Measurements from ENCODE around the gene ELOVL5. TPM values are rescaled to one million over a fixed set of nuclear protein-coding genes. Genes with fewer than 3 reads are reported as not detected.
"Not testable (repeated sequence)": the region's sequence is repeated elsewhere in the genome, so short reads cannot be mapped to it uniquely, and the experiment has no call there.

Gene ELOVL5
- polyA plus RNA-seq (2013, experiment 1 of 2; ENCODE audit: insufficient read length): 96.3 TPM
- polyA plus RNA-seq (2013, experiment 2 of 2; ENCODE audit: insufficient read length): 96.6 TPM

DNA sequence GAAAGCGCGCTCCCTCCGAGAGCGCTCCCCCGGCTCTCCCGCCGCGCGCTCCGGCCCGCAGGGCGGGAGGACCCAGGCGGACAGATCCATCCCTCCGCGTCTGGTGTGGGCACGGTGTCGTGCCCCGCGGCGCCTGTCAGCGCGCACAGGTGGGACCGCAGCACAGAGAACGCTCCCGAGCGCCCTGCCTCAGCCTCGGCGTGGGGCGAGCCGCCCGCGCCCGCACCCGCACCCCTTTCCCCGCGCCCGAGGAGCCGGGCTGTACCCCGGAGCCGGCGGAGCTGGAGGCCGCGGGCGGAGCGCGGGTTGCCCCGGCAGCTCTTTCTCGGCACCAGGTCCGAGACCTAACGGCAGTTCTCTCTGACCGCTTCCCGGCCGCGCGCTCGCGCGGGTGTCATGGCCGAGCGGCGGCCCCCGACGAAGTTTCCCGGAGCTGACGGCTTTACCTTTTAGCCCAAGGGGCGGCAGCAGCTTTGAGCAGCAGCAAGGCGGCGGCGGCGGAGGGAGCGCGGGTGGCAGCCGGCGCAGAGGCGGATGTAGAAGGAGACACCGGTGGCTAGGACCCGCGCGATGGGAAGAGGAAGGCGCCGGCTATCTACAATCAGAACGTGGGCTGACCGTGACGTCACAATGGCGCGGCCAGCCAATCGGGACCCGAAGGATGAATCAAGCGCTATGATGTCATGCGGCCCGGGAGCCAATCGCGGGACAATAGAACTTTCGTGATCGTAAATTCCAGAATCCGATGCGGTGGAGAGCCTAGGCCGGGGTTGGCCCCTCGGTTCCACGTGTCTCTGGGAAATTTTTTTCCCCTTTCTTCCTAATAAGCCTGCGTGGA is at the start of gene ELOVL5:
TSS of gene ELOVL5 (minus strand) at position 580 of the 838 bp plus-strand sequence. CDS start 53,251 bp downstream, outside the sequence.
- peak; percentile 99 for DNase-seq

DNA sequence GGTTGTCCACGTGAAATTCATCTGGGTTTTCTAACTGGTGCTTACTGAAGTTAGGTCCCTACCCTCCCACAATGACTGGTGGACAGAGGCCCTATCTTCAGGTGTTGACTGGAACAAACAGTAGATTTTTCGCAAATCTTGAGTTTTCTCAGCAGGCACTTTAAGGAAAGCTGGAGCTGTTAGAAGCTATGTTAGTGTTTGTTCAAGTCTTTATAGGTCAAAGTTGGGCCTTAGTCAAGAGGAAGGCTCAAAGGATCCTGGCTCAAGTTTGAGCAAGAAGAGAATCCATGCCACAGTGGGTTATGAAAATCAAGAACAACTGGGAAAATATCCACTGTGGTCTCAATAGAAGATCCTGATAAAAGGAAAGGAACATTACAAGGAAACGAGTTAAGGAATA is 48.5 kb upstream of the ELOVL5 start:
- no peak for DNase-seq

DNA sequence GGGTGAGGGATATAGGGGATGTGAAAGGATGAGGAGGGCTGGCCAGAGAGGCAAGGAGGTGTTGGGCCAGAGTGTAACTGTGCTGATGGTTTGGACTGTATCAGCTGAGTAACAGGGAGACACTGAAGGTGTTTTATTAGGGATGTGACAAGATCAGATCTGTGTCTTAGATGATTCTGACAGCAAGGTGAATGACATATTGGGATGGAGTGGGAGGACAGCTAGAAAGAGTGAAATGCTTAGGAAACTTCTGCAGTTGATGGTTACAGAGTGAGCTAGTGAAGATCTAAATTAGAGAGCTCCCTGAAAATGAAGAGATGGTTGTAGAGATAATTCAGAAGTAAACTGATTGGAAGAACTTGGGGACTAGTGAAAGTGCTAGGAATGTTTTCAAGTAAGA is 47.2 kb upstream of the ELOVL5 start:
- DNase-seq: no peak

DNA sequence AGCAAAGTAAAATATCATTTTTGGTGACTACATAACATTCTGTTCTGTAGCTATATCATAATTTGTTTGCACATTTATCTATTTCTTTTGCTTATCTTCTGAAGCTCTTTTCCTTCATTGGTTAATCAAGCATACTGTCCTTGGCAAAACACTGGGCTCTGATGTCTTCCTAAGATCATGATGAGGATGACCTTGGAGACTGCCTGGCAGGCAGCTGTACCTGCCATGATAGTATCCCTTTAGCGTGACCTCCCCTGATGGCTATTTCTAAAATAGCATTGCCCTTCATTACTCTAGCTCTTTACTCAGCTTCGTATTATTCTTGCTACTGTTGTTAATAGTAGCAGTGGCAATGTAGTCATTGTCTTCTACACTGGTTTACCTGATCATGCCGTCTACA is 46.0 kb upstream of the ELOVL5 start:
- no peak for DNase-seq

GRCh38 chr6:53391170-53391569 is 42.4 kb upstream of the ELOVL5 start:
- no peak for DNase-seq

DNA sequence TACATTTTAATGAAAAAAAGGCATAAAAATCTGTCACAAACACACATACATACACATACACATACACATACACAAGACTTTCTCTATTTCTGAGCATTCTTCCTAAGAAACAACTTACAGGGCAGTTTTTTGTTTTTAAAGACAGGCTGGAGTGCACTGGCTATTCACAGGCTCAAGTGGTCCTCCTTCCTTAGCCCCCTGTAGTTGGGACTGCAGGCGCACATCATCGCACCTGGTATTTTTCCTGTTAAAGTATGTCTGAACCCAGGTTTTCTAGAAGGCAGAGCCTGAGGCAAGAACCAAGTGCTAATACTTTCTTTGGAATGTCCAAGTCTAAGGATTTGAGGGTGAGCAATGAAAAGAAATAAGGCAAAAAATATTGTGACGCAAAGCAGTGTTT is 41.3 kb upstream of the ELOVL5 start:
- no peak for DNase-seq

GRCh38 chr6:53388615-53389014 is 39.9 kb upstream of the ELOVL5 start:
- DNase-seq: not testable (repeated sequence)

DNA sequence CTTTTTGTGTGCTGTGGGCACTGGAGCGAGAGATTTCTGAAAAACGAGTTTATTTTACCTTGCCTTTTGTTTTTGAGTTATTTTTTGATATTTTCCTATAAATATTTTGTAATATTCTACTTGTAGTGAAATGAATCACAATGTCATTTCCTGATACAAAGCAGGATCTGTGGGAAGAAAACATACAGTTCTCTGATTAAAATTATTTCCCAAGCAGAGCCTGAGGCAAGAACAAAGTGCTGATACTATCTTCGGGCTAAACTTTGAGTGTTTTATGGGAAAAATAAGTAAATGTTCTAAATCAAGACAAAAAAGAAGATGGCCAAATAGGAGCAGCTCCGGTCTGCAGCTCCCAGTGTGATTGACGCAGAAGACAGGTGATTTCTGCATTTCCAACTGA is 33.7 kb upstream of the ELOVL5 start:
- DNase-seq: no peak

DNA sequence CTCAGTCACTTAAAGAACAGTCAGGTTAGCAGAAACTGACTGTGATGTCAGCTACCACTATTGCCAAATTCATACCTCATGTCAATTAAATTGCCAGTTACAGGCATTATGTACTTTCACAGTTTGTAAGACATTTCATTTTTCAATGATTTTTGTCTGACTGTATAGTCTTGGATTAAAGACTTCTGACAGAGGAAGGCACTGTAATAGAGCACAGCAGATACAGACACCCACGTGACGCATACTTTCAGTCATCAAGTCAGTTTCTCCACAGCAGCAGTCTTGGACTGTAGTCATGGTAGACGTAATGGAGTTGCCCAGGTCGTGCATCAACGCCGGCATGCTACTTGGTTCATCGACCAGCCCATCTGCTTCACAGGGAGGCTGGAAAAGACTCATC is 29.5 kb upstream of the ELOVL5 start:
- no peak for DNase-seq

DNA sequence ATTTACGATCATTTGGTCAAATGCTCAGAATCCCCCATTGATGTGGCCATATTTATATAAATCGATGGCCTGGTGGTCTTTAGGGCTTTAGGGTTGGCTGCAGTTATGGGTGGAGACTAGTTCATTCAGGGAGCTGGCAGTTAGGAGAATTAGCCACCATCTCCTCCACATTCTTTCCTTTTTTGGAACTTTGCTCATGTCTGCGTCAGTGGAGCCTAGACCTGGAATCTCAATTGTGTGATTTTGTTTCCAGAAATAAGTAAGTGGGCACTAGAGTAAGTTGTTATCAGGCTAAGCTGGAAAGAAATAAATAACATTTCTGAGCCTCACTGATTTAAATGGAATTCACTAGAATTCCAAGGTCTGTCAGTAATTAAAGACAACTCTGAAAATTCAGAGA is 29.0 kb upstream of the ELOVL5 start:
- peak; percentile 4 for DNase-seq

- DNase-seq: no peak
Observed at GRCh38 chr6:53377289-53377688, 28.5 kb upstream of the ELOVL5 start.

DNA sequence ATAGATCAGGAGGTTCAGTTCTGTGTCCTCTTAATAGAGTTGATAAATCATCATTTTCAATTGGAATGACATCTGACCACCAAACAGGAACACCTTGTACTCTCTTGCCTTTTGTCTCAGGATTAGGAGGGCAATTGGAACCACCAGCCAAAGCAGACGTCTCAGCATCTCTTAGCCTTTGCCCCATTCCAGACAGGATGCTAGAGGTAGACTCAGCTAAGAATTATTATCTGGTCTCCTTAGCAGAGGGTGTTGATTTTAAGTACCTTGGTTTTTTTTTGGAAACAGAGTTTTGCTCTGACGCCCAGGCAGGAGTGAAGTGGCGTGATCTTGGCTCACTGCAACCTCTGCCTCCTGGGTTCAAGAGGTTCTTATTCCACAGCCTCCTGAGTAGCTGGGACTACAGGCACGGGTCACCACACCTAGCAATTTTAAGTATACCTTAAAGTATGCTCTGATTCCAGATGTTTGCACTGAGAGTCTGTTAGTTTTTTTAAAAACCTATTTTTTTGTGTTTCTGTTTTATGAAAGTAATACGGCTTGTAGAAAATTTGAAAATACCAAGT is 28.0 kb upstream of the ELOVL5 start:
- no peak for DNase-seq

DNA sequence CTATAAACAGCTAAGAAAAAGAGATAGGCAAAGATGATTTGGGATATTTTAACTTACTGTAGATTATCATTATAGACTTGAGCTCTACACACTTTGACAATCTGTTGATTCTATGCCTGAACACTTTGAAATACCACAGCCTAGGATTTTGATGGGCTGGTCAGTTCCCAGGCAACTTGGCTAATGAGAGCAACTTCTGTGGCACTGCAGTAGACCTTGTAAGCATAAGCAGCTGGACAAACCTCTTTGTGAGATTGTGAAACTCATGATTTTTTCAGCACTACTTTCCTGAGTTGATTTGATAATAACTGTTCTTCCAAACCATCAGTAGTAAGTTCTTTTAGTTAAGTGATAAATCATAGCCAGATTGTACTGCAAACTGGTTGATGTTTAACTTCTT is 27.1 kb upstream of the ELOVL5 start:
- DNase-seq: no peak

- DNase-seq: no peak
Observed at GRCh38 chr6:53373638-53374037, 24.9 kb upstream of the ELOVL5 start.

DNA sequence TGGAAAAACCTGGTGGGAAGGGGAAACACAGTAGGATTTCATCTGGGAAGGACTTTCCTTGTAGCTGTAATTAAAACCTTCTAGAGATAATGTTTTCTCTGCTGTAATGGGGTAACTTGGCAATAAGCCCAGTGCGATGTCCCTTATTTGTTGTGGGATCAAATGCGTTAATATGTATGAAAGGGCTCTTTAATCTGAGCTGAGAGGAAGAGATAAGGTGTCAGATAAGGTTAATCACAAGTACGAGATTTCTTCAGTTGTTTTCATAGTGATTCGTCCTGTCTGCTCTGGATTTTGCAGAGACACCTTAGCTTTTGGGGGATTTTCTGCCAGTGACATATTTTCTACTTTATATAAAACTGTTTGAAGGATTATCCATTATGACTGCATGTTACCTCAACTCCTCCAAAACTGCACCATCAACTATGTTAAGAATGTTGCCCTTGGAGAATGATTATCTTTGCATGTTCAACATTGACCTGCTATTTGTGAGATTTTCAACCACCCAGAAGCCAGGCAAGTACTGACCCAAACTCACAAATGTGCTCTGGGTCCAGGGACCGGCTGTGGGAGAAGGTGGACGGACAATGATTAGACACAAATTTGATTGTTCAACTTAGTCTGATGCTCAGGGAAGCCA is 21.2 kb upstream of the ELOVL5 start:
- no peak for DNase-seq

GRCh38 chr6:53369051-53369450 is 20.3 kb upstream of the ELOVL5 start:
- DNase-seq: no peak

DNA sequence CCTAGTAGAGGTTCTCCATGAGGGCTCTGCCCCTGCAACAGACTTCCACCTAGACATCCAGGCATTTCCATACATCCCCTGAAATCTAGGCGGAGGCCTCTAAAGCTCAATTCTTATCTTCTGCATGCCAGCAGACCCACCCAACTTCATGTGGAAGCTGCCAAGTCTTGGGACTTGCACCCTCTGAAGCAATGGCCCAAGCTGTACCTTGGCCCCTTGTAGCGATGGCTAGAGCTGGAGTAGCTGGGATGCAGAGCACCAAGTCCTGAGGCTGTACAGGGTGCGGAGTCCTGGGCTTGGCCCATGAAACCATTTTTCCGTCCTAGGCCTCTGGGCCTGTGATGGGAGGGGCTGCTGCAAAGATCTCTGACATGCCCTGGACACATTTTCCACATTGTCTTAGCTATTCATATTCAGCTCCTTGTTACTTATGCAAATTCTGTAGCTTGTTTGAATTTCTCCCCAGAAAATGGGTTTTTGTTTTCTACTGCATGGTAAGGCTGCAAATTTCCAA is 17.4 kb upstream of the ELOVL5 start:
- DNase-seq: no peak

DNA sequence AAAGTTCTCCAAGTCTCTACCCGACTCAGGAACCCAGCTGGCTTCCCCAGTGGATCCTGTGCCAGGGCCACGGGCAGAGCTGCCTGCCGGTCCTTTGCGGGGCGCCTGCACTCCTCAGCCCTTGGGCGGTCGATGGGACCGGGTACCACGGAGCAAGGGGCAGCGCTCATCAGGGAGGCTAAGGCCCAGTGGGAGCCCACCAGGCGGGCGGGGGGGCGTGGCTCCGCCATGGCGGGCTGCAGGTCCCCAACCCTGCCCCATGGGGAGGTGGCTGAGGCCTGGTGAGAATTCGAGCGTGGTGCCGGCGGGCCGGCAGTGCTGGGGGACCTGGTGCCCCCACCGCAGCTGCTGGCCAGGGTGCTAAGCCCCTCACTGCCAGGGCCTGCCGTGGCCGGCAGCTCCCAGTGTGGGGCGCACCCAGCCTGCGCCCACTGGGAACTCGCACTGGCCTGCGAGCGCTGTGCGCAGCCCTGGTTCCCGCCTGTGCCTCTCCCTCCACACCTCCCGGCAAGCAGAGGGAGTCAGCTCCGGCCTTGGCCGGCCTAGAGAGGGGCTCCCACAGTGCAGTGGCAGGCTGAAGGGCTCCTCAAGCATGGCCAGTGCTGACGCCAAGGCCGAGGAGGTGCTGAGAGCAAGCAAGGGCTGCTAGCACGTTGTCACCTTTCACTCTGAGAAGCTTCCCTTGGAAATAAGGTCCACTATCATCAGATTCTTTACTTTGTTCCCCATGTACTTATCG is 14.8 kb upstream of the ELOVL5 start:
- no peak for DNase-seq

GRCh38 chr6:53361549-53362031 is 12.8 kb upstream of the ELOVL5 start:
- DNase-seq: no peak

- DNase-seq: no peak
Observed at GRCh38 chr6:53360093-53360912, 11.6 kb upstream of the ELOVL5 start.

- no peak for DNase-seq
Observed at GRCh38 chr6:53359843-53360092, 11.0 kb upstream of the ELOVL5 start.

Measured in fibroblast of skin of scalp (primary cell).